Cerebellar nuclear complex (tissue), 1 donor: ENCODE data around the gene C6orf47.

Experiments
- DNase-seq, 2 experiments: peaks; one replicate each; lab custom pipeline; 2025; lab: John Stamatoyannopoulos, UW

The C6orf47 gene

GRCh38 chr6:31661262-31662123, 915 bp upstream of the C6orf47 start:
- no peak for DNase-seq

- DNase-seq = no peak
These were observed 763 bp downstream of the C6orf47 start for GRCh38 chr6:31659649-31660380.

- DNase-seq = no peak
These were observed 1.5 kb downstream of the C6orf47 start for GRCh38 chr6:31658983-31659648.

- DNase-seq = no peak
These were observed 2.4 kb downstream of the C6orf47 start for GRCh38 chr6:31658158-31658688.

- DNase-seq = no peak
These were observed 3.0 kb downstream of the C6orf47 start for GRCh38 chr6:31657406-31658157.

- no peak for DNase-seq
These were observed 5.0 kb downstream of the C6orf47 start, which contains the start of gene APOM for GRCh38 chr6:31655349-31656237. TSS of gene APOM (plus strand) at chr6:31655894. CDS start at chr6:31655967, 73 bp downstream.

- DNase-seq = no peak
These were observed 5.8 kb downstream of the C6orf47 start for GRCh38 chr6:31654574-31655348.

- peak in 1 of 2 experiments; percentile 71 for DNase-seq
These were observed 7.5 kb downstream of the C6orf47 start for GRCh38 chr6:31652925-31653724.

- no peak for DNase-seq
These were observed 8.9 kb downstream of the C6orf47 start for GRCh38 chr6:31651602-31652191.

- no peak for DNase-seq
These were observed 15.3 kb downstream of the C6orf47 start for GRCh38 chr6:31645325-31645724.

- no peak for DNase-seq
These were observed 16.6 kb downstream of the C6orf47 start for GRCh38 chr6:31643818-31644454.

- no peak for DNase-seq
These were observed 17.6 kb downstream of the C6orf47 start for GRCh38 chr6:31642798-31643570.

GRCh38 chr6:31641370-31641769, 19.2 kb downstream of the C6orf47 start:
- no peak for DNase-seq

- DNase-seq = no peak
These were observed 20.0 kb downstream of the C6orf47 start for GRCh38 chr6:31640612-31641011.

- no peak for DNase-seq
These were observed 21.1 kb downstream of the C6orf47 start for GRCh38 chr6:31639449-31639861.

GRCh38 chr6:31639043-31639442, 21.5 kb downstream of the C6orf47 start:
- DNase-seq = no peak
